H1 (cell line): ENCODE data around the gene ANKDD1A. TPM values are rescaled to one million over a fixed set of nuclear protein-coding genes. Genes with fewer than 3 reads are reported as not detected.

Experiments
- CTCF ChIA-PET: fragments of 300-600 bp; sonication (Branson Sonifier 250); formaldehyde crosslinking; loops from one replicate; lab custom pipeline; 2021; ENCODE audit not compliant: partially characterized antibody; lab: Charles Lee
- POLR2A ChIA-PET: fragments of 300-600 bp; sonication (Branson Sonifier 250); formaldehyde crosslinking; loops from one replicate; lab custom pipeline; 2021; ENCODE audit warnings: inconsistent platforms; ENCODE audit not compliant: partially characterized antibody; lab: Charles Lee
- DNase-seq, 2 experiments: peaks; one replicate each; pipeline versions ENCODE4 v3.0.0 to v3.0.0-alpha.2; 2010 to 2022; ENCODE audit warnings: low spot score in 2 of 2, low read depth in 1 of 2, mixed read lengths in 1 of 2
- FAIRE-seq: peaks from 2 replicates; lab custom pipeline; 2011; peaks lifted over from hg19 to GRCh38; lab: Jason Lieb, UNC
- H2AFZ ChIP-seq: 2 replicates; pipeline ENCODE4 v1.8.1; 2012; ENCODE audit warnings: low read length, inconsistent platforms
- H2AK5ac ChIP-seq: 2 replicates; pipeline ENCODE4 v1.6.1; 2013; ENCODE audit warnings: low read depth, low read length
- H2BK120ac ChIP-seq: replicated peaks from 2 replicates; pipeline ENCODE3; 2013; ENCODE audit warnings: low read depth, low read length, inconsistent platforms
- H2BK12ac ChIP-seq: 2 replicates; pipeline ENCODE4 v1.6.1; 2013; ENCODE audit warnings: low read depth, low read length
- H2BK15ac ChIP-seq: 2 replicates; pipeline ENCODE4 v1.6.1; 2013; ENCODE audit warnings: low read length
- H2BK20ac ChIP-seq: 2 replicates; pipeline ENCODE4 v1.6.1; 2013; ENCODE audit warnings: low read length
- H2BK5ac ChIP-seq: 2 replicates; pipeline ENCODE4 v1.6.1; 2013; ENCODE audit warnings: low read depth, low read length
- H3K14ac ChIP-seq: 2 replicates; pipeline ENCODE4 v1.6.1; 2013; ENCODE audit warnings: inconsistent platforms; ENCODE audit not compliant: insufficient read length
- H3K18ac ChIP-seq: 2 replicates; pipeline ENCODE4 v1.6.1; 2013; ENCODE audit warnings: low read length; ENCODE audit errors: extremely low read depth
- H3K23ac ChIP-seq: 2 replicates; pipeline ENCODE4 v1.6.1; 2013; ENCODE audit warnings: inconsistent platforms; ENCODE audit not compliant: insufficient read length
- H3K23me2 ChIP-seq: 2 replicates; pipeline ENCODE4 v1.6.1; 2013; ENCODE audit warnings: low read depth, low read length
- H3K27ac ChIP-seq: 2 replicates; pipeline ENCODE4 v1.6.1; 2011; ENCODE audit warnings: low read depth, low read length, inconsistent platforms
- H3K27me3 ChIP-seq, 4 experiments: replicated peaks in 1 of 4; 1 replicate in 1 of 4; 2 replicates in 3 of 4; pipeline versions ENCODE4 v1.6.1 to v1.8.1; 2011 to 2013; ENCODE audit warnings: low read length in 3 of 4, mild to moderate bottlenecking in 3 of 4, inconsistent platforms in 2 of 4, mixed read lengths in 2 of 4, moderate library complexity in 1 of 4; ENCODE audit not compliant: control insufficient read depth in 3 of 4, insufficient read depth in 3 of 4; ENCODE audit errors: extremely low read depth in 1 of 4
- H3K36me3 ChIP-seq, 4 experiments: 2 replicates each; pipeline versions ENCODE4 v1.6.1 to v1.8.1; 2011 to 2013; ENCODE audit warnings: mild to moderate bottlenecking in 4 of 4, low read length in 3 of 4, moderate library complexity in 2 of 4, control low read depth in 1 of 4, inconsistent platforms in 1 of 4; ENCODE audit not compliant: insufficient read depth in 4 of 4, control insufficient read depth in 2 of 4
- H3K4ac ChIP-seq: replicated peaks from 2 replicates; pipeline ENCODE3; 2013; ENCODE audit warnings: low read length, low read depth, mixed read lengths, inconsistent platforms; ENCODE audit not compliant: insufficient read length
- H3K4me1 ChIP-seq, 4 experiments: replicated peaks in 1 of 4; 1 replicate in 1 of 4; 2 replicates in 3 of 4; pipeline versions ENCODE4 v1.6.1 to v1.8.1; 2011 to 2013; ENCODE audit warnings: low read length in 3 of 4, inconsistent platforms in 2 of 4, mixed read lengths in 1 of 4; ENCODE audit not compliant: insufficient read depth in 4 of 4, control insufficient read depth in 3 of 4
- H3K4me2 ChIP-seq, 2 experiments: 2 replicates each; pipeline versions ENCODE4 v1.6.1 to v1.8.1; 2011 to 2013; ENCODE audit warnings: low read depth in 2 of 2, low read length in 2 of 2, control low read depth in 1 of 2, inconsistent platforms in 1 of 2, mild to moderate bottlenecking in 1 of 2; ENCODE audit not compliant: insufficient read depth in 1 of 2
- H3K4me3 ChIP-seq, 4 experiments: fragments of 200-600, 300-600 bp in 1 of 4; sonication (generic), shearing (Covaris generic), sonication (Bioruptor Twin) in 1 of 4; 2 replicates each; pipeline versions ENCODE4 v1.5.1 to v1.8.1; 2011 to 2016; ENCODE audit warnings: low read length in 4 of 4, low read depth in 3 of 4, control low read depth in 2 of 4, inconsistent platforms in 2 of 4, mild to moderate bottlenecking in 2 of 4, mixed read lengths in 1 of 4, moderate library complexity in 1 of 4; ENCODE audit not compliant: insufficient read depth in 2 of 4; ENCODE audit errors: extremely low read depth in 1 of 4
- H3K56ac ChIP-seq: replicated peaks from 2 replicates; pipeline ENCODE3; 2013; ENCODE audit warnings: low read depth, mild to moderate bottlenecking, mixed read lengths, low read length, inconsistent platforms; ENCODE audit not compliant: insufficient read length
- H3K79me1 ChIP-seq: 2 replicates; pipeline ENCODE4 v1.6.1; 2013; ENCODE audit warnings: low read depth, low read length, control low read depth
- H3K79me2 ChIP-seq, 2 experiments: 2 replicates each; pipeline versions ENCODE4 v1.6.1 to v1.8.1; 2012 to 2013; ENCODE audit warnings: low read length in 2 of 2, mild to moderate bottlenecking in 2 of 2, inconsistent platforms in 1 of 2; ENCODE audit not compliant: insufficient read depth in 2 of 2, control insufficient read depth in 1 of 2
- H3K9ac ChIP-seq, 4 experiments: replicated peaks in 1 of 4; 1 replicate in 1 of 4; 2 replicates in 3 of 4; pipeline versions ENCODE4 v1.6.1 to v1.8.1; 2011 to 2013; ENCODE audit warnings: low read depth in 3 of 4, low read length in 3 of 4, control low read depth in 2 of 4, mild to moderate bottlenecking in 2 of 4, moderate library complexity in 2 of 4, inconsistent platforms in 1 of 4; ENCODE audit errors: extremely low read depth in 1 of 4
- H3K9me3 ChIP-seq, 2 experiments: 2 replicates each; pipeline versions ENCODE4 v1.6.1 to v1.8.1; 2012 to 2013; ENCODE audit warnings: mild to moderate bottlenecking in 2 of 2, moderate library complexity in 2 of 2, control low read depth in 1 of 2, inconsistent platforms in 1 of 2, low read depth in 1 of 2, low read length in 1 of 2, mixed read lengths in 1 of 2; ENCODE audit not compliant: insufficient read depth in 2 of 2
- H4K20me1 ChIP-seq, 2 experiments: replicated peaks in 1 of 2; 2 replicates each; pipeline versions ENCODE3 to v1.8.1; 2011 to 2013; ENCODE audit warnings: inconsistent platforms in 2 of 2, low read length in 2 of 2, mild to moderate bottlenecking in 1 of 2; ENCODE audit not compliant: insufficient read depth in 2 of 2, control insufficient read depth in 1 of 2
- H4K5ac ChIP-seq: 2 replicates; pipeline ENCODE4 v1.6.1; 2013; ENCODE audit warnings: low read length, low read depth, mixed read lengths, inconsistent platforms; ENCODE audit not compliant: insufficient read length
- H4K8ac ChIP-seq: 2 replicates; pipeline ENCODE4 v1.8.0; 2013; ENCODE audit warnings: mild to moderate bottlenecking, moderate library complexity, low read length, inconsistent platforms; ENCODE audit not compliant: insufficient read depth; ENCODE audit errors: extremely low read depth
- H4K91ac ChIP-seq: replicated peaks from 2 replicates; pipeline ENCODE3; 2013; ENCODE audit warnings: low read length, mixed read lengths, inconsistent platforms; ENCODE audit not compliant: insufficient read length
- BACH1 ChIP-seq: IDR thresholded peaks from 2 replicates; pipeline ENCODE4 v1.6.1; 2012; ENCODE audit warnings: low read length, improper control_type of control experiment
- CHD2 ChIP-seq: IDR thresholded peaks from 2 replicates; pipeline ENCODE4 v1.6.1; 2012; ENCODE audit warnings: low read length, improper control_type of control experiment
- HDAC2 ChIP-seq, 2 experiments: fragments of 300-600 bp in 1 of 2; sonication (generic) in 1 of 2; IDR thresholded peaks; 2 replicates each; pipeline ENCODE4 v1.6.1; 2011 to 2012; ENCODE audit warnings: low read depth in 2 of 2, low read length in 2 of 2, mild to moderate bottlenecking in 2 of 2, moderate library complexity in 2 of 2, borderline replicate concordance in 1 of 2, inconsistent platforms in 1 of 2
- JUN ChIP-seq: IDR thresholded peaks from 2 replicates; pipeline ENCODE4 v1.6.1; 2011; ENCODE audit warnings: low read depth, mild to moderate bottlenecking, improper control_type of control experiment, low read length
- JUND ChIP-seq: IDR thresholded peaks from 2 replicates; pipeline ENCODE4 v1.6.1; 2011; ENCODE audit warnings: mild to moderate bottlenecking, improper control_type of control experiment, low read length
- KDM4A ChIP-seq: IDR thresholded peaks from one replicate; pipeline ENCODE4 v1.7.1; 2012; ENCODE audit warnings: low read depth, mild to moderate bottlenecking, moderate library complexity, low read length, inconsistent platforms; ENCODE audit not compliant: severe bottlenecking
- PHF8 ChIP-seq: fragments of 200-600 bp; sonication (generic); conservative IDR thresholded peaks from 2 replicates; pipeline ENCODE4 v1.7.1; 2012; ENCODE audit warnings: low read depth, mild to moderate bottlenecking, inconsistent platforms, low read length, moderate library complexity
- RAD21 ChIP-seq, 2 experiments: IDR thresholded peaks in 1 of 2; conservative IDR thresholded peaks in 1 of 2; 2 replicates each; pipeline ENCODE4 v1.6.1; 2011; ENCODE audit warnings: low read depth in 2 of 2, low read length in 2 of 2, improper control_type of control experiment in 1 of 2, inconsistent platforms in 1 of 2, mild to moderate bottlenecking in 1 of 2, moderate library complexity in 1 of 2
- RBBP5 ChIP-seq: IDR thresholded peaks from 2 replicates; pipeline ENCODE4 v1.7.1; 2012; ENCODE audit warnings: low read depth, mild to moderate bottlenecking, inconsistent platforms, low read length, moderate library complexity, borderline replicate concordance
- SIRT6 ChIP-seq: IDR thresholded peaks from one replicate; pipeline ENCODE4 v1.7.1; 2012; ENCODE audit warnings: low read length, inconsistent platforms
- SIX5 ChIP-seq: IDR thresholded peaks from 2 replicates; pipeline ENCODE4 v1.6.1; 2011; ENCODE audit warnings: mild to moderate bottlenecking, low read depth, low read length
- SP1 ChIP-seq: IDR thresholded peaks from 2 replicates; pipeline ENCODE4 v1.6.1; 2011; ENCODE audit warnings: low read depth, low read length
- SUZ12 ChIP-seq: fragments of 200-600 bp; sonication (generic); IDR thresholded peaks from 2 replicates; pipeline ENCODE4 v1.6.1; 2012; ENCODE audit warnings: mild to moderate bottlenecking, inconsistent platforms, low read length, moderate library complexity, mixed read lengths
- TBP ChIP-seq: IDR thresholded peaks from 2 replicates; pipeline ENCODE4 v1.6.1; 2011; ENCODE audit warnings: low read depth, low read length, improper control_type of control experiment
- WGBS, 2 experiments: shearing (Covaris generic) in 1 of 2; methylation state at CpG; one replicate each; pipeline versions ENCODE4 v1.1.6 to v1.1.7; 2013 to 2015; ENCODE audit warnings: low lambda C conversion rate in 2 of 2, mixed read lengths in 2 of 2, inconsistent platforms in 1 of 2, low coverage in 1 of 2, missing lambda C conversion rate in 1 of 2; ENCODE audit not compliant: insufficient replicate concordance in 2 of 2, insufficient coverage in 1 of 2, insufficient read length in 1 of 2; ENCODE audit errors: extremely low coverage in 1 of 2, missing lambda C conversion rate in 1 of 2; 5-methylcytosine and 5-hydroxymethylcytosine counted together
- polyA plus RNA-seq, 7 experiments: library from polyadenylated mRNA; depleted of rRNA in 3 of 7; stranded (reverse) in 5 of 7; unstranded in 2 of 7; fragments of >200 nt in 5 of 7; fragments of 200-250 nt in 2 of 7; gene quantifications; 1 replicate in 5 of 7; 2 replicates in 1 of 7; 4 replicates in 1 of 7; pipeline versions ENCODE4 v1.2.1 to v1.2.3, GENCODE V29; 2011 to 2013; ENCODE audit warnings: missing spikeins in 2 of 7, mixed read lengths in 2 of 7
- total RNA-seq: library from RNA; stranded (reverse); fragmentation: NEBNext Ultra II Directional; extraction: Animal tissue kit (Norgen Biotek cat#: 25700); gene quantifications from 2 replicates; pipeline ENCODE4 v1.2.1, GENCODE V29; 2021

ANKDD1A gene
- total and polyA plus RNA-seq, 2 of the 8 experiments (the other 6 are each of a cell fraction or from before 2014, with no cell fraction given) = 4.1 to 5.0 TPM

- H3K79me1 ChIP-seq = no peaks in the 10 kb centered on the region
- H3K18ac ChIP-seq = no peak overlapping the region; the same call in 1 of the 2 replicates
- H3K23ac ChIP-seq = no peak overlapping the region
- no peak overlapping the region for H3K14ac ChIP-seq
- H3K9me3 ChIP-seq = no peaks in the 10 kb centered on the region
- H2BK120ac ChIP-seq = no peak overlapping the region
- H3K4me1 ChIP-seq = no peaks in the 10 kb centered on the region
- no peak overlapping the region for H2AFZ ChIP-seq
- H3K4me3 ChIP-seq = no peak overlapping the region
- no peak overlapping the region for H4K5ac ChIP-seq
- H3K23me2 ChIP-seq = no peaks in the 10 kb centered on the region
- no peak overlapping the region for H3K9ac ChIP-seq
- H2BK5ac ChIP-seq = 0 out of 2 replicates have a peak overlapping the region, but pooled peaks have one; percentile 44
- FAIRE-seq = no peak
- H3K27ac ChIP-seq = no peak overlapping the region
- H4K91ac ChIP-seq = no peak overlapping the region
- no peak overlapping the region for H2BK15ac ChIP-seq
- DNase-seq = peak in 1 of 2 experiments; percentile 48
- CTCF ChIA-PET = interaction anchor here (0.9 to 1.3 kb wide), 4 partner anchors 11 to 90 kb away, joined by 3 to 4 read pairs (median 4); no protein-coding TSS in a partner anchor
- H3K56ac ChIP-seq = no peak overlapping the region
- peaks cover 0 to 4% of the 10 kb centered on the region in 2 experiments for H4K20me1 ChIP-seq
- H3K79me2 ChIP-seq = no peaks in the 10 kb centered on the region
- H2AK5ac ChIP-seq = no peak overlapping the region
- 92% methylated on average over 10 of the region's 10 CpGs; no CpG with 5 or more reads in 1 of the 2 experiments for WGBS, 2 experiments
- 0 out of 2 replicates have a peak overlapping the region, but pooled peaks have one; percentile 50 for H2BK12ac ChIP-seq
- no peak overlapping the region for H4K8ac ChIP-seq
- no peaks in the 10 kb centered on the region for H3K27me3 ChIP-seq
- H3K4me2 ChIP-seq = no peak overlapping the region
- no peak overlapping the region for H3K4ac ChIP-seq
- POLR2A ChIA-PET = interaction anchor here (0.6 to 1.2 kb wide), 2 partner anchors 9 to 13 kb away, joined by 4 to 5 read pairs; no protein-coding TSS in a partner anchor
- H2BK20ac ChIP-seq = no peak overlapping the region
- no peaks in the 10 kb centered on the region for H3K36me3 ChIP-seq
- TF ChIP-seq SIRT6 (no peak), RAD21 (IDR thresholded peaks at IDR 0.05 in 1 of 2, conservative IDR thresholded peaks at IDR 0.05 in 1 of 2; ENCODE audit: low read depth in 2 of 2, low read length in 2 of 2) (peak; percentile 10 to 27; a peak in 2 of 4 replicates), CHD2 (no peak), PHF8 (no peak), SP1 (no peak), RBBP5 (no peak), SIX5 (no peak), HDAC2 (IDR thresholded peaks at IDR 0.05; ENCODE audit: borderline replicate concordance in 1 of 2, low read depth in 2 of 2, low read length in 2 of 2) (no peak), JUND (no peak), JUN (no peak), SUZ12 (no peak), BACH1 (no peak), TBP (no peak), KDM4A (no peak)
These were observed 35.5 kb downstream of the ANKDD1A start for GRCh38 chr15:64947211-64947610.
